ENCODE measurements around the gene SUPT20HL1.

SUPT20HL1 gene

GRCh38 chrX:24399550-24399949 lies 39.1 kb downstream of the SUPT20HL1 start:
- FAIRE-seq, result no peak

GRCh38 chrX:24405959-24406358 lies 45.5 kb downstream of the SUPT20HL1 start:
- no peak for FAIRE-seq
